Measurements from ENCODE around the gene DENND2D.

- TF ChIP-seq CTCF (IDR thresholded peaks at IDR 0.05) (no peak), POLR2A (IDR thresholded peaks at IDR 0.05) (no peak)
Observed at GRCh38 chr1:111211921-111212320, 11.5 kb upstream of the DENND2D start.
